GM18867 (cell line): ENCODE results near the gene PHF11.

ENCODE experiments used
- ATAC-seq: cut with Tn5 transposase; IDR thresholded peaks from one replicate; pipeline ENCODE4 v1.9.1; 2021; ENCODE audit warnings: mild to moderate bottlenecking, moderate library complexity; ENCODE audit not compliant: unreplicated experiment

The PHF11 gene

DNA sequence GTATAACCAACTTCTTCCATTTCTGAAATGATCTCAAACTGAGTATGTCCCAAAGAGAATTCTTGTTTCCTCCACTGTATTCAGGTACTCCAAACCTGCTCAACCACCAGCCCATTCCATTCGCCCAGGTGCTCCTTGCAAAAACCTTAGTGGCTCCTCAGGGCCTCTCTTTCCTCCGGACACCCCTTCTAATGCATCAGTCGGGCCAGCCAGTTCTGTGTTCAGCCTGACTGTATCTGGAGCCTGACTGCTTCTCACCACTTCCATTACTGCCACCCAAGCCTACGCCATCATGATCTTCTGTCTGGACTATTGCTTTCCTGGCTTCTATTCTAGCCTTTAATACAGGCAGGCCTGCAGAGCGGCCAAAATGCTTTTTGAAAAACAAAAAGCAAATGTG lies 1.5 kb downstream of the PHF11 start:
- no peak for ATAC-seq

DNA sequence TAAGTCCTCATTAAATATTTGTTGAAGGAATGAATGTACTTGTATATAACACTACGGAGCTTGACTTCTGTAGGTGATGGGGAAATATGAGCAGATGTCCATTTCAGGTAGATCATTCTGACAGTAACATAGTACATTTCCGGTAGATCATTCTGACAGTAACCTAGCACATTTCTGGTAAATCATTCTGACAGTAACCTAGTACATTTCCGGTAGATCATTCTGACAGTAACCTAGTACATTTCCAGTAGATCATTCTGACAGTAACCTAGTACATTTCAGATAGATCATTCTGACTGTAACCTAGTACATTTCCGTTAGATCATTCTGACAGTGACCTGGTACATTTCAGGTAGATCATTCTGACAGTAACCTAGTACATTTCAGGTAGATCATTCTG lies 2.5 kb downstream of the PHF11 start:
- ATAC-seq, result no peak

DNA sequence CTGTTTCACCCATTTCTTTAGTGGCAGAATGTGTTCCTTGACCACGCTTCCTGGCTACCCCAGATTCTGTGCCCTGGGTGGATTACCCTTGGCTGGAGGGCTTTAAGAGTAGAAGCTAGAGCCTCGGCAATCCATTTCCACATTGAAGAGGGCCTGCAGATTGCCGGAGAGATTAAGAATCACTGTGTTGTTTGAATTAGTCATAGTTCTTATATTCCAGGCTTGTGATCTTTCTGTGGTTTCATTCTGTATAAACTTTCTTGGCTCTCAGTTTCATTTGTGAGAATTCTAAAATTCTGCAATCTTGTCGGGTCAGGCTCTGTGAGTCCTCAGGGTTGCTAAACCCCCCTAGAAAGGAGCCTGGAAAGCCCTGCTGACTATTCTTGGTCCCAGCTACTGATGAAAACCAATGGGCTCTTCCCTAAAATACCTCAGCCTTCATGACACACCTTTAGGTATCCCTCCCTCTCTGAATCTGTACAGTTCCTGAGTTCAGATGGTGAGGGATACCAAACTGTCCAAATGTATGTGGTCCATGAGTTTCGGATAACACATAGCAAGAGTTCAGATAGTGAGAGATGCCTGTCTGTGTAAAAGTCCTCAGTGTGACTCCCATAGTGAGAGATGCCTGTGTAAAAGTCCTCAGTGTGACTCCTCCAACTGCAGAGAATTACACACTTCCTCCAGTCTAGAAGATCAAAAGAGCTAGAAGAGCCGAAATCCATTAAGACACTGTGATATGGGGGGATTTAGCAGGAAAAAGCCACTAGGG lies 4.3 kb downstream of the PHF11 start:
- no peak for ATAC-seq

DNA sequence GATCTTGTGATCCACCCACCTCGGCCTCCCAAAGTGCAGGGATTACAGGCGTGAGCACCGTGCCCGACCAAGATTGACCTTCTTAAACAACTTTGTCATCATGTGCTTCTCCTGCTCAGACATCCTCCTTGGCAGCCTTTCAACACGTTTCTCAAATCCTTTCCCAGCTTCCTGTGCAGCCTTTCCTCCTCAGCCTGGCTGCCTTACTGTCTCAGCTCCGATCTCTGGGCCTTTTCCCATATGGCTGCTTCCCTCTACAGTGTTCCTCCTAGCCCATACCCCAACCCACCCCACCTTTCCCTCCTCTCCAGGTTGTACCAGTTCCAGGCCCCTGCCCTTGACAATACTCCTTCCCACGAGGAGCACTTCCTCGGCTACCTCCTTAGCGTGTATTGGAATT lies 7.2 kb downstream of the PHF11 start:
- no peak for ATAC-seq

DNA sequence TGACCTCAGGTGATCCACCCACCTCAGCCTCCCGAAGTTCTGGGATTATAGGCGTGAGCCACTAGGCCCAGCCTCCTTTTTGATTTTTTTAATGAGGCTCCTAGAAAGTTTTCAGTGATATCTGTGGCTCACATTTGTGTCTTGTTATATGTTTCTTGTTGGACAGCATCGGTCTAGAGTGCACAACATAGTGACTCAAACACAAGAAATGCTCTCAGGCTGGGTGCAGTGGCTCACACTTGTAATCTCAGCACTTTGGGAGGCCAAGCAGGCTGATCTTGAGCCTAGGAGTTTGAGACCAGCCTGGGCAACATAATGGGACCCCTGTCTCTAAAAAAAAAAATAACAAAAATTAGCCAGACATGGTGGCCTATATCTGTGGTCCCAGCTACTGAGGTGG lies 8.2 kb downstream of the PHF11 start:
- no peak for ATAC-seq

DNA sequence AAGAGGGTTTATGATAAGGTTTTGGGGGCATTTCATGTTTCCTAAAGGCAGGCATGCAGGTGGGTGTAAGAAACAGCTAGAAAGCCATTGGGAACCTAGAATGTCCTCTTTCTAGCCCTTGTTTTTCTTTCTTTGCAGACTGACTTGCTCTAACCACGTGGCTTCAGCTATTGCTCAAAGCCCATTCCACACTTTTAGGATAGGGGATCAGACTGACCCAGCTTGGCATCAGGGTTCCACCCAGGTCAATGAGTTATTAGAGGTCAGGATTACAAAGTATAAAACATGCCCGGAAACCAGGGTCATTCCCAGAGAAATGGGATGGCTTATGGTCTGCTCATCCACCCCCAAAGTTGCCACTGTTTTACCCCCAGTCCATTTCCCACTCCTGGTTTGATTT lies 16.8 kb downstream of the PHF11 start:
- ATAC-seq, result no peak

DNA sequence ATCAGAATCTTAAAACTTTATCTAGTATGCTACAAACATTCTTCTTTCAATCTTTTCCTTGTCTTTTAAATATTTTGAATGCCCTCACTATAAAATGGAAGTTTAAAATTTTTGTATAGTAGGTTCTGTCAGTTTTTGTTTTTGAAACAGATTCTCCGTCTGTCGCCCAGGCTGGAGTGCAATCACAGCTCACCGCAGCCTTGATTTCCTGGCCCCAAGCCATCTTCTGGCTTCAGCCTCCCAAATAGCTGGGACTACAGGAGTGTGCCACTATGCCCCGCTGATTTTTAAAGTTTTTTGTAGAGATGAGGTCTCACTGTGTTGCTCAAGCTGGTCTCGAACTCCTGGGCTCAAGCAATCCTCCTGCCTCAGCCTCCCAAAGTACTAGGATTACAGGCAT lies 20.7 kb downstream of the PHF11 start:
- ATAC-seq, result no peak

DNA sequence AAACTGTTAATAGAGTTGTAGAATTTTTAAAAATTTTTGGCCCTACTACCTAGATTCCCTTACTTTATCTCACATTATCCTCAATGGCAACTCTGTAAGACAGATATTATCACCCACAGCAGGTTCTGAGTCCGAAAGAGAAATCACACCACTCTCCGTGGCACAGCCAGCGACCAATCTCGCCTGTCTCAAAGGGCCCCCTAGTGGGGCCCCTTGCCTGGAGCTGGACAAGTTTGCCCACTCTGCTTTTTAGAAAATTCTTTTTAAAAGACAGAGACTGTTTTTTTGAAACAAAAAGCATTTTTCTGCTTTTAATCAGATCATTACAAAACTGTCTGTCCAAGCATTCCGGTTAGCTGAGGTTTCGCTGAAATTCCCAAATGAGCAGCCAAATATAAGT lies 21.7 kb downstream of the PHF11 start:
- ATAC-seq, result no peak

DNA sequence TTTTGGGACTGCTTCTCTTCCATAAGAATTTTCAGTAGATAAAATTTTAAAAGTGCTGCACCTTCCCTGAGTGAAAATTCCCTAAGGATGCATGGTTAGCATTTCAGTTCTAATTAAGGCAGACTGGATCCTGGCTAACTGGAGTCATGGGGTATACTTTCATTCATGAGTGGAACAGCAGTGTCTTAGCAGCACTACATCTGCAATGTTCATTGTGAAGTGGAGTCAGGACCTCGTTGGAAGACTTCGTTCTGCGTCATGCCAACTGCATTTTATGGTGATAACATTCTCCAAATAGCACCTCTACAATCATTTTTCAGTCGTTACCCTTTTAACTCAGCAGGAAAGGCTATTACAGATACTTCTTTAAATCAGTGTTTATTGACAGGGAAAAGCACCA lies 25.5 kb downstream of the PHF11 start:
- no peak for ATAC-seq

DNA sequence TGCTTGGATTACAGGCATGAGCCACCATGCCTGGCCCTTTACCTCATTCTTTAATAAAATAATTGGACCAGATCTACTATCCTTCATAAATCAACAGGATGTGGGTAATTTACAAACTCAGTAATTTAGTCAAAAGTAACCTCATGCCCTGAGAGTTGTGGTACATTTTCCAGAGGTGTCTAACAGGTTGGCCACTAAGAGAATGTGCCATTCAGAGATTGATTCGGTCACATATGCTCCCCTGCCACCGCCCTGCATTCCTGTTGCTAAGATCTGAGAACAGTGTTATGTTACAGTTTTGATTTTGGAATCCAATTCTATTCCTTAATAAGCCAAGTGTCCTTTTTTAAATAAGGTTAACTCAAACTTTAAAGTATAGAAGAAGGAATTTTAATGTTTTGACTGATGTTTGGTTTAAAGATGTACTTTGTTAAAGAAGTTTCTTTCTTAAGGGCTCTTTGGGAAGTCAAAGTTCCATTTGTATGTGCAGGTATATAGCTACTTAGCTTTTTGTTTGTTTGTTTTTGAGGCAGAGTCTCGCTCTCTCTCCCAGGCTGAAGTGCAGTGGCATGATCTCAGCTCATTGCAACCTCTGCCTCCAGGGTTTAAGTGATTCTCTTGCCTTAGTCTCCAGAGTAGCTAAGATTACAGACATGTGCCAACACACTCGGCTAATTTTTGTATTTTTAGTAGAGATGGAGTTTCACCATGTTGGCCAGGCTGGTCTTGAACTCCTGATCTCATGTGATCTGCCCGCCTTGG lies 29.2 kb downstream of the PHF11 start:
- no peak for ATAC-seq

DNA sequence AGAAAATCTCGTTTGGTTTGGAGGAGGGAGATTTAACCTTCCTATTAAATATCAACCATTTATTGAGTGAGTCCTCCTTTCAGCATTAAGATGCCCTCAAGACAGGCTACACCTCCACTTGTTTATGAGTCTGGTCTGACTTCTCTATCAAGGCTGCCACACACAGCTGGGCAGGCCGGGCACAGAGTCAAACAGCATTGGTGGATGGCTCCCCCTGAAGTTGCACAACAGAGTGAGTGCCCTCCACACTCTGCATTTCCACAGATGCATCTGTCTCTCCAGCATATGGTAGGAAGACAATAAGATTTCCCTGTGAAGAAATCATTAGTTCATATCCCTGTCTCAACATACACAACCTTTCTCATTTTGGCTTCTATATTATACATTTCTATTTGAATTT lies 31.4 kb downstream of the PHF11 start:
- ATAC-seq, result no peak

DNA sequence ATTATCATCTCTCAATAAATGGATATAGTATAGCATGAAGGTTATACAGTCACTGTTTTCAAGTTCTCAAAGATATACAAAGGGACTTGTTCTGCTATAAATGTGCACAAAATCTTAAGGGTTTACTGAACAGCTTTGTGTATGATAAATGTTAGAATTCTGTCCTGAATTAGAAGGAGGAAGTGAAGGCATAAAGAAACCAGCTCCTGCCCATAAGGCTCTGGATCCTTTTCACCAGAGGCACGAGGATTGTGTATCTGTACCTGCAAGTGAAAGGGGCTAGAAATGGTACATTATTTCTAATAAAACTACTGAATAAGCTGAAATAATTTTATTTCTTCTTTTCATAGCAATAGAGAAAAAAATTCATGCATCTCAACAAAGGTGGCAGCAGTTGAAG lies 32.4 kb downstream of the PHF11 start:
- ATAC-seq, result no peak

DNA sequence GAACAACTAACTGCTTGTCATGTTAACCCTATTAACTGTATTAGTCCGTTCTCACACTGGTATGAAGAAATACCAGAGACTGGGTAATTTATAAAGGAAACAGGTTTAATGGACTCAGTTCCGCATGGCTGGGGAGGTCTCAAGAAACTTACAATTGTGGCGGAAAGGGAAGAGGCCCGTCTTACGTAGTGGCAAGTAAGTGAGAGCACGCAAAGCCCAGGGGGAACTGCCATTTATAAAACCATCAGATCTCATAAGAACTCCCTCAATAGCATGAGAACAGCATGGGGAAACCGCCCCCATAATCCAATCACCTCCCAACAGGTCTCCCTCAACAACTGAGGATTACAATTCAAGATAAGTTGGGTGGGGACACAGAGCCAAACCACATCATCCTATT lies 34.7 kb downstream of the PHF11 start:
- no peak for ATAC-seq

DNA sequence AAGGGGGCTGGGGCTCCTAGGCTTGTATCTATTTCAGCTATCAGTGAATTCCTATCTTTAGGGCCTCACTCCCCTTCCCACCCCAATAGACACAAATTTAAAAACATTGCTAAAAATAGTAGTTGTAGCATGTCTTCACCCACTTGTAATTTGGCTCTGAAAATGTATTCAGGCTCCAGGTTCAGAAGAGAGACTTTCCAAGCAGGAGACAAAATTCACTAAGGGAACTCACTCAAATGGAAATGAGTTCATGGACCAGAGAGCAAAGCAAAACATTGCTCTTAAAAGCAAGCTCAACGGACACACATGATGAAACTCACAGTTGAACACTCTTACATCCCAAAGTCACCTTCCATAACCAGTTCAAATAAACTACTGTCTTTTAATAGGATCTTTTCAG lies 36.8 kb downstream of the PHF11 start:
- no peak for ATAC-seq

DNA sequence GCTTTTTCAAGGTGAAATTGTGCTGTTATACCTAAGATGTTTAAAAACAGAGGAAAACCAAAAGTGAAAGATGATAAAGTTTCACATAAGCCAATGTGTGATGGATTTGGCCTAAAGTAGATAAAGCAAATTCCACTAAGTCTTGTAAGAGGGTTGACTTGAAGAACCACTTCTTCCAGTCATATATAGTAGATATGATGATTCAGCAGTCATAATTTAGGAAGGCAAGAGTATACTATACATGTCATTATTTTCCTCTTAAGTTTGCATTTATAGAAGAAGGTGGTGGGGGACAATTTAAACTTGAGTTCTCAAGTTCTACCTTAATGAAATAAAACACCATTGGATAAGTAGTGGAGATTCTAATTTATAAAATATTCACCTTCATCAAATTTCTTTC lies 37.3 kb downstream of the PHF11 start:
- no peak for ATAC-seq

DNA sequence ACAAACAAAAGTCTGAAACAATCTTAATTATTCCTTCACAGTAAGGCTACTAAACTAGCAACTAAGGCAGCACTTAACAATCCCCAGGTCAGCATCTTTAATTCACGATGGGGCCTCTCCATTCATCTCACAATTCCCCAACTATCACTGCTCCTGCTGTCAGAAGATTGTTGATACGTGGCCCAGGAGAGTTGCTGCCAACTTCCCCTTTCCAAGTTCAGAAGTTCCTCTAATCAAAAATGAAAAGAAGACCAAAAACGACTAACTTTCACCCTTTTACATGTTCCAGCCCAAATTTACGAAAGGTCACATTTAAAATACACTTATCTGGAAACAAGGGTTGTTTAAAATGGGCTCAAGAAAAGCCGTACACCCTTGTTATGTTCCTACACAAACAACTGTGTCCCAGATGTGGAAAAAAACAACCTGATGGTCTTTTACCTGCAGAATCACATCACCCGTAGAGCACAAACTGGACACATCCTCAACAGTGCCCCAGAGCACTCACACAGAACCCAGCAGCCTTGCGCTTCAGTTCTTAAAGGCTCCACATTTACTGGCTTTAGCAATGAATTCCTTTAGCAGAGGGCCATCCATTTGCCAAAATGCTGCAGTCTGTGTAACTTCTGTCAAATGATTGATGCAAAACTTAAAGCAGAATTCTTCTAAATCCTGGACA lies 38.0 kb downstream of the PHF11 start:
- no peak for ATAC-seq

DNA sequence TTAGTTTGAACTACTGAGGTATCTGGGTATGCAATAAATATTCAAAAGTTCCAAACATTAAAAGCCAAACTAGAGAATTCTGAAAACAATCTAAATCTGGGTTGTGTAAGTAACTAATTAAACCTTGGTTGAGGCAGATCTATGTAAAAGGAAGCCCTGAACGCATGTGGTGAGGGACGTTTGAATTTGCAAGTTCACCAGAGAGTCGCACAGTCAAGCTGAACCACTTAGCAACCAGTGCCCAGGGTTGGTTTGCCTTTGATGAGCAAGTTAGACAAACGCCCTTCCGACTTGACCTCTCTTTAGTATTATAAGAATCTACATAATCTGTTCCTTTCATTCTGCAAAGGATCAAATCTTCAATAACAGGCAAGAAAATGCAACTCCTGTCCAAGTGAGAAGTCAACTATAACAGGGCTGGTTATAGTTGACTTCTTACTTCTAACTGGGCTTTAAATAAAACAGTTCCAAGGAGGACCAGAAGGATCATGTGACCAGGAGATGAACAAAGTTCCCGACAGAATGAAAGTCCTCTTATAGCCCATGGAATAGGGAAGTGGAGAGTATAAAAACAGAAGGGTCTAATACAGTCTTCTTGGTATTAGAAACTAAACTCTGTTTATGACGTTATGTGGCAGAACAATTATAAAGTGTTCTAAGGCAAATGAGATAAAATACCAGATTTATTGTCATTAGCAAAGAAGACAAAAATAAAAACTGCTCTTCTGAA lies 40.6 kb downstream of the PHF11 start:
- no peak for ATAC-seq

DNA sequence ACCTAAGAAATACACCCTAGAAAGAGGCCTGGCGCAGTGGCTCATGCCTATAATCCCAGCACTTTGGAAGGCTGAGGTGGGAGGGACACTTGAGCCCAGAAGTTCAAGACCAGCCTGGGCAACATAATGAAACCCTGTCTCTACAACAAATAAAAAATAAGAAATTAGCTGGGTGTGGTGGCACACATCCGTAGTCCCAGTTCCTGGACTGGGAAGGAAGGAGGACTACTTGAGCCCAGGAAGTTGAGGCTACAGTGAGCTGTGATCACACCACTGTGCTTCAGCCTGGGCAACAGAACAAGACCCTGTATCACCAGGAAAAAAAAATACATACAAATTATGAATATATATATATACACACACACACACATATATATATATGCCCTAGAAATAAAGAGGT lies 42.7 kb downstream of the PHF11 start:
- no peak for ATAC-seq

DNA sequence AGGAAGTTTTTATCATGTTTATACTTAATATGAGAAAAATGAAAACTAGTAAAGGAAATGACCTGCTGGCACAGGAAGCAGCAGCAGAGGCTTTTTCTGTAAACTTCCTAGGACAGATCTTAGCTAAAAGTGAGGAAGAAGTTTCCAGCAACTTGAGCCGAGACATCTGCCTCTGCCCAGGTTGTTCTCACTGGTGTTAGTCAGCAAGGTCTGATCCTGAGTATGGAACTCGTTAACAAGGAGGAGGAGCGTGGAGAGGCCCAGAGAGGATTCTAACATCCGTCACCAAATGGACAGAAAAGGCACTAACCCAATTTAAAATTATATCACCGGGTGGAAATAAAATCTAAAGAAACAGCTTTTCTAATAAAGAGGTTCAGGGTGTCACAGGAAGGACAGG lies 43.6 kb downstream of the PHF11 start:
- no peak for ATAC-seq

DNA sequence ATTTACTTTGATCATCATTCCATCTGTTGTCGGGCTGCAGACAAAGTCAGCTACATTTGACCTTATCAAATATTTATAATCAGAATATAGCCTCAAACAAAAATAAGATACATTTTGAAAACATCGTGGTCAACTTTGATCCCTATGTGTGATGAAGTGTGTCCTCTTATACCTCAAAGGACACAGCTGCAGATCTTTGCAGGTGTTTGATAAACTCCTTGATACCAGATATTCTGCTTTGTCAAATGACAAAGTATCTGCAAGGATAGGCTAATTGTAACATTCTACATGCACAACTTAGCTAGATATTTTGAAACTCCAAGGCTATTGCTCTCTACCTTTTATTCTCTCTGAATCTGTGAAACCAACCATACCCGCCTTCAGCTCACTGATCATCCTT lies 44.0 kb downstream of the PHF11 start:
- no peak for ATAC-seq

DNA sequence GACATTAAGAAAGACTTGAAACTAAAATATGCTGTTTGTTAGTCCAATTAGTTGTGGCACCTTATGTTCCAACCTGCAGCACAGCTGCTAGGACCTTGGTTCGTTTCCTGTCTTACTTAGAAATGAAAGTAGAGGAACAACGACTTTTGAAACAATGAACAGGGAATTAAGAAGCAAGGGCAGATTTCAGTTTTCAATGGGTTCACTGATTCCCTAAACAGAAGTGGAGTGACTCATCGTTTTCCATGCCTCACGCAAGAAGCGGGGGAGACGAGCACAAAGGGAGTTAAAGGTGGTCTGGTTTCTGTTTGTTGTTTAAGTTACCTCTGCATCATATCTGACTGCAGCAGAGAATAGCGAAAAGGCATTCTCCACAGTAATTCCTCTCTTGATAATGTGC lies 44.8 kb downstream of the PHF11 start:
- ATAC-seq, result no peak
